ENCODE measurements around the gene CAMTA1.

The CAMTA1 gene

DNA sequence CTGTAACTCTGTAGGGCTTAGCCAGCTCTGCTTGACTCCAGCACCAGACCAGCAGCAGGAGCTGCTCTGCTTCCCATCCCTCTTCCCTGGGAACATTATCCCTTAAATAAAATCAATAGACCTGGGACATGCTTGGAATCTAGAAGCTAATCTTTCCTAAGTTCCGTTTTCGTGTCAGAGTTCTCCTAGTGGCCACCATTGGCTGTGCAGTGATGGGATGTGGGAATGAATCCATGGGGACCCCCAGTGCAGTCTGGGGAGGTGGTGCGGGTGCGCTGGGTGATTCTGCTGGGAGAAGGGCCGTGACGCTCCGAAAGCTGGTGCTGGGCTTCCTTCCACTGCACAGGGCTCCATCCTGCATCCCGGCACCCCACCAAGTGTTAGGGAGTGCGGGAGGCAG, 202.7 kb downstream of the CAMTA1 start:
- no peak for DNase-seq (ENCODE audit: low read depth in 1 of 2, low spot score in 1 of 2)
- in situ Hi-C loops (cut with HindIII; ENCODE audit: low pct_unique_long_range_greater_than_20kb, low sequenced_read_pairs), result no loop called here
- TF ChIP-seq JUND (IDR thresholded peaks at IDR 0.05; ENCODE audit: low read depth), result no peak

DNA sequence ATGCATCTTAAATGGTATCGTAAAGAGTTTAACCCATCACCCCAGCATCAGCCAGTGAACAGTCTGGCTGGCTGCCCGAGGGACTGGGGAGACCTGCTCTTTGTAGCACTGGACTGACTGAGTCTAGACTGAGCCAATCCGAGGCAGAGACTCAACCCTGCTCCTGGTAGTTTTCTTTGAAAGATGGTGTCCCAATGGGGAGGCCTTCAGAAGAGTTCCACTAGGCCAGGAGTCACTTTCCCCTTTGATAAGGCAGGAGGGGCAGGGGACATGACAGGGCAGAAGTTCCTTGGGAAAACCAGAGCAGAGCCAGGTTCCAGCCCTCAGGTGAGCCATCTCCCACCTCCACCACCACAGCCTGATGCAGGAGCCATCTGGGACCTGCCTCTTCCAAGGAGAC, 203.5 kb downstream of the CAMTA1 start:
- no peak for TF ChIP-seq JUND (IDR thresholded peaks at IDR 0.05; ENCODE audit: low read depth)
- no peak for DNase-seq (ENCODE audit: low read depth in 1 of 2, low spot score in 1 of 2)
- in situ Hi-C loops (cut with HindIII; ENCODE audit: low pct_unique_long_range_greater_than_20kb, low sequenced_read_pairs), result no loop called here

DNA sequence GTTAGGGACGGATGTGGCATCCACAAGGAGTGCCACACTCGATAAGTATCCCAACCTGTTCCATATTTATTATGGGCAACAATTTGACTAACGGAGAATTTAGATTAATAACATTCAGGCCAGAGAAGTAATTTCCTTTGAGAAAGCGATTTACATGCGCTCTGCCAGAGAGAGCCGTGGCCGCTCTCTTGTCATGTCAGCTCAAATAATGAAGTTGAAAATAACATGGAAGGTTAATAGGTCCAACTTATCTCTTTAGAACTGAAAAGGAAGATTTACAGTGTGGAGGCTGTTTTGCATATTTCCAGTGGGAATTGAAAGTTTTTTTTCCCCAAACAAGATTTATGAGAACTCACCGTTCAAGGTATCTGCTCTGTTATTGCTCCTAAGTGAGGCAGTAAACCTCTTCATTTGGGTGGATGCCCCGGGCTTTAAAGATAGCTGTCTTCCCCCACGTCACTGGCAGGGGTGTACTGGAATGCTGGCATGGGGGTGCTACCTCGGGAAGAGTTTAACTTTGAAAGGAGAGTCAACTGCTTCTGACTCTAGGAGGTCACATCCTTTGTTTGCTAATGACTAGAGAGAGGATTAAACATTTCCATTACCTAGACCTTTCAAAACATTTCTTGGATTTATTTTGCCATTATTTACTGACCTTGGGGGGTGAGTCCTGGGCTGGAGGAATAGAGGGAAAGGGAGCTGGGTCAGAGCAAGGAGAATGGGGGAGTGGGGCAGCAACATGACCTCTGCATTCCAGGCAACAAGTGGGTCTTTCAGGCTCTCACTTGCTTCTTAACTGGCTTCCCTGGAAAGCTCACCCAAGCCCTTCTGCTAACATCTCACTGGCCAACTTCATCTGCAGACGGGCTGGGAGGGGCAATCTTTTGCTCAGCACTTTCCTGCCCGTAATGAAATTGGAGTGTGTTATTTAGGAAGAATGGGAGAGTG, 204.2 kb downstream of the CAMTA1 start:
- TF ChIP-seq JUND (IDR thresholded peaks at IDR 0.05; ENCODE audit: low read depth), result no peak
- DNase-seq (ENCODE audit: low read depth in 1 of 2, low spot score in 1 of 2), result no peak
- in situ Hi-C loops (cut with HindIII; ENCODE audit: low pct_unique_long_range_greater_than_20kb, low sequenced_read_pairs), result no loop called here

DNA sequence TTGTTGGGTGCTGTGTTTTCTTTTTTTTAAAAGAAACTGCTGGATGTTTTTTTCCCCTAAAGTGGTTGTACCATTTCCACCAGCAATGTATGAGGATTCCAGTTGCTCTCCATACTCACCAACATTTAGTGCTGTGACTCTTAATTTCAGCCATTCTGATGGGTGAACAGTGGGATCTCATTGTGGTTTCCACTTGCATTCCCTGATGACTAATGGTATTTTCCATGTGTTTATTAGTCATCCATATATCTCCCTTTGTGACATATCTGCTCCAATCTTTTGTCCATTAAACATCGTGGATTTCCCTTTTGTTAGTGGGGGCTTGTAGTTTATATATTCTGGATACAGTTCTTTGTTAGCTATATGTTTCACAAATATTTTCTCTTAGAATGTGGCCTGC, 206.0 kb downstream of the CAMTA1 start:
- DNase-seq (ENCODE audit: low read depth in 1 of 2, low spot score in 1 of 2), result no peak
- TF ChIP-seq JUND (IDR thresholded peaks at IDR 0.05; ENCODE audit: low read depth), result no peak
- in situ Hi-C loops (cut with HindIII; ENCODE audit: low pct_unique_long_range_greater_than_20kb, low sequenced_read_pairs), result no loop called here

DNA sequence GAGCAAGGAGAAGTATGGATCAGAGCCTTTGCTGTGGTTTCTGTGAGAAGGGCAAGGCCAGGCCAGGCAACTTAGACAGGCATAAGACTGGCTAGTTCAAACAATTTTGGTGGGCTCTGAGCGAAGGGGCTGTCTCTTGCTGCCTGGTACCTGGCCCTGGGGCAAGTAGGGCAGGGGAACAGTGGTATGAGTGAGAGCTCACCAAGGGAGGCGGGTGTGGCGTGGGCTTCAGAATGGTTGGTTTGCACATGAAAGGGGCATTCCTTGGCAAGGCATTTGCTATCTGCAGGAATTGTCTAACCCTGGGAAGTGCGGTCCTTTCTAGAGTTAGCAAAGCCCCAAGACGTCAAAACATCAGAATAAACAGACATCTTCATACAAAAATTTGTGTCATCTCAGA, 210.5 kb downstream of the CAMTA1 start:
- TF ChIP-seq JUND (IDR thresholded peaks at IDR 0.05; ENCODE audit: low read depth), result no peak
- no peak for DNase-seq (ENCODE audit: low read depth in 1 of 2, low spot score in 1 of 2)
- in situ Hi-C loops (cut with HindIII; ENCODE audit: low pct_unique_long_range_greater_than_20kb, low sequenced_read_pairs), result no loop called here

DNA sequence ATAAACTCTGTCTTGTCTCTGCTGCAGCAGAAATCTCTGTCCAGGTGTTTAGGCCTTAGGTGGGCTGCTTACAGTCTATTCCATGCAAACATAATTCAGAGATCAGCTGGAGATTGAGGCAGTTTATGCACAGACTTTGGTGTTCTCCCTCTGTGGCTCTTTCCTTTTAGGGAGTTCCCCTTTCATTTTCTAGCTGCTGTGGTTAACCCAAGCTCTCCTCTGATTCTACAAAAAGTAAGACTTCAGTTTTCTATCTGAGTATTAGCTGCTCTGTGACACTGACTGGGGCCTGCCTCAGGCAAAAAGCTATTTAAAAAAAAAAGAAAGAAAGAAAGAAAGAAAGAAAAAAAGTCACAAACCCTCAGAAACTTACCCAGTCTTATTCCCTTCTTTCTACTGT, 211.1 kb downstream of the CAMTA1 start:
- DNase-seq (ENCODE audit: low read depth in 1 of 2, low spot score in 1 of 2), result no peak
- no peak for TF ChIP-seq JUND (IDR thresholded peaks at IDR 0.05; ENCODE audit: low read depth)
- in situ Hi-C loops (cut with HindIII; ENCODE audit: low pct_unique_long_range_greater_than_20kb, low sequenced_read_pairs), result no loop called here

DNA sequence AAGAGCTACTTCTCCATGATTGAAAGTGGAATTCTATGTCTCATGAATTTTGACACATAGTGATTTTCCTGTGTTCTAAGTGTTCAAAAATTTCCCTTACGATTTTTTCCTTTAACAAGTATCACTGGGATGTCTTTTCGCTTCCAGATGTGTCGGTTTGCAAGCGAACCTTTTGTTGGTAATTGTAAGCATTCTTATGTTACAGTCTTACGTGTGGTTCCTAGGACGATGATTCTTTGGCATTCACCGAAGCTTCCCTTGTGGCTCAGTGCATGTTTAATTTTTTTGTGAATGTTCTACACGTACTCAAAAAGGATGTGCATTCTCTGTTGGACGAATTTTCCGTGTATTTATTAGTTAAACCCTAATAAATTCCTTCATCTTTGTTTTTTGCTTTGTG, 211.6 kb downstream of the CAMTA1 start:
- in situ Hi-C loops (cut with HindIII; ENCODE audit: low pct_unique_long_range_greater_than_20kb, low sequenced_read_pairs), result no loop called here
- no peak for DNase-seq (ENCODE audit: low read depth in 1 of 2, low spot score in 1 of 2)
- no peak for TF ChIP-seq JUND (IDR thresholded peaks at IDR 0.05; ENCODE audit: low read depth)

DNA sequence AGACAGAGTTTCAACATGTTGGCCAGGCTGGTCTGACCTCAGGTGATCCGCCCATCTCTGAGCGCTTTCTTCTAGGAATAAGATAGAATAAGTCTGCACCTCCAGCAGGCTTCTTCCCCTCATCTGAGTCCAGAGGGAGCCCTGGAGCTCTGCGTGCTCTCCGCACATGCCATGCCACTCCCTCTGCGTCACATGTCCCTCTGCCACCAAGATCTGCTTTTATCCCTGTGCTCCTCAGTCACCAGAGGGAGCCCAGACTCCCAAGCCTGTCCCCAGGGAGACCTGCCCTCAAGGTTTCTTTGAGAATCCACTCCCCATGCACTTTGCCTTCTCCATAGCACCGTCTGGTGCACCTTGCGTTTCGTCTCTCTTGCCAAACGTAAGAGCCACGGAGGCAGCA, 213.0 kb downstream of the CAMTA1 start:
- in situ Hi-C loops (cut with HindIII; ENCODE audit: low pct_unique_long_range_greater_than_20kb, low sequenced_read_pairs), result no loop called here
- DNase-seq (ENCODE audit: low read depth in 1 of 2, low spot score in 1 of 2), result peak; percentile 69 to 85
- no peak for TF ChIP-seq JUND (IDR thresholded peaks at IDR 0.05; ENCODE audit: low read depth)

DNA sequence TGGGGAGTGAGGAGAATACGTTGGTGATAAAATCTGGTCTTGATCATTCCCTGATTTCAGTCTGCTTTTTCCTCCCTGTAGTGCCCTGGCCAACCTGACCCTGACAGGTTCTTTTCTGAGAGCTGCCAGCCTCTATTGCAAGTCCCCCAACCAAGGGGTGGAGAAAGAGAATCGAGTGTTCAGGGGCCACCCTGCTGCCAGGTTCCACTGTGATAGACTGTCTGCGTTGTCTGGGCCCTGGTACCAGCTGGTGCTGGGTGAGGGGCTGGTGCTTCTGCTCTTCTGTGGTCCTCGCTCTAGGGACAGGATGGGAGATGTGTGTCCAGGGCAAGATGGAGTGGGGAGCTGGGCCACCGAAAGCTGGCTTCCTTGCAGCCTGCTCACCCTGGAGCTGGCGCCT, 214.6 kb downstream of the CAMTA1 start:
- no peak for DNase-seq (ENCODE audit: low read depth in 1 of 2, low spot score in 1 of 2)
- TF ChIP-seq JUND (IDR thresholded peaks at IDR 0.05; ENCODE audit: low read depth), result no peak
- in situ Hi-C loops (cut with HindIII; ENCODE audit: low pct_unique_long_range_greater_than_20kb, low sequenced_read_pairs), result no loop called here

DNA sequence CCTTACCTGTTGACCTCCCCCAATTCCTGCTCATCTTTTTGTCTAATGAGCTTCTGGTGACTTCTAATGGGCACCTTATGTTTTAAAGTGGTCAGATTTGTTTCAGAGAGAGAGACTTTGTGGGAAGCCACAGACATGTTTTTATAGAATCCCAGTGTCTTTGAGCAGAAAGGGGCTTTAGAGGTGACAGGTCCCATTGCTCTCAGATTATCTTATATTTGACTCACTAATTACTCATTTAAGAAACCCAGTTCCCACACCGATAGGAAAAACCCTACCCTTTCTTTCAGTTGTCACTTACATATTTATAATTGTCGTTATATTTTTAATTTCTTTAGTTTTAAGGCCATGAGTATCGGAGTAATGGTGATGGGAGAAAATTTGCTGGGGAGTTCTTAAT, 215.5 kb downstream of the CAMTA1 start:
- in situ Hi-C loops (cut with HindIII; ENCODE audit: low pct_unique_long_range_greater_than_20kb, low sequenced_read_pairs), result no loop called here
- no peak for TF ChIP-seq JUND (IDR thresholded peaks at IDR 0.05; ENCODE audit: low read depth)

DNA sequence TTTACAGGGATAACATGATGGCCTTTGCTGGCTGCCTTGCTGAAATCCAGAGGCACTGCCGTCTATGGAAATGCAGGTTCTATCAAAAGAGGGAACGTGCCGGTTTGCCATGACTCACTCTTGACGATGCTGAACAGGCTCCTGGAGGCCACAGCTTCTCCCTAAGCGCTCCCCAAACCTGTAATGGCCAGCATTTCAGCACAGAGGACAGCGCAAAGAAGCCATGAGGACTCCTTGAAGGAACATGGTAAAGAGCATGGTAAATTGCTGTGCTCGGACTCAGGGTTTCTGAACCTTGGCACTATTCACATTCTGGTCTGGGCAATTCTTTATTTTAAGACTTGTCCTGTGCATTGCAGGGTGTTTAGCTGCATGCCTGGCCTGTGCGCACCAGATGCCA, 217.5 kb downstream of the CAMTA1 start:
- no peak for TF ChIP-seq JUND (IDR thresholded peaks at IDR 0.05; ENCODE audit: low read depth)
- in situ Hi-C loops (cut with HindIII; ENCODE audit: low pct_unique_long_range_greater_than_20kb, low sequenced_read_pairs), result no loop called here
- peak in 1 of 2 experiments; percentile 60 for DNase-seq (ENCODE audit: low read depth in 1 of 2, low spot score in 1 of 2)

More for the DNA sequence above, 215.5 kb downstream of the CAMTA1 start:
- no peak for DNase-seq (ENCODE audit: low read depth in 1 of 2, low spot score in 1 of 2)

DNA sequence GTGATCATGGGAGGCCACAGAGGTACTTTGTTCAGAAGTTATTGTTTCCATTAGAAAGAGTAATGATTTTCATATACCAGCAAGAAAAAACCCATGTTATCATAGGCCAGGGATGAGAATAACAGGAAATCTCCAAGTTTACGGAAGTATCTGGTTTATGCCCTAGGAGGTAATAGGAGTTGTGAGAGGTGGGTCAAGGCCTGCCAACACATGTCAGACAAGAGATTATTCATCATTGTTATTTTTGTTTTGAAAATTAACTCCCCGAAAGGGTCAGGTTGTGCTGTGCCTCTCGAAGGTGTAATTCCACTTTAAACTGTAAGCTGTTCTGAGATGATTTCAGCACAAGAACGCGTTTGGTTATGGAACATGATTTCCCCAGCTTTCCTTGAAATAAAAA, 218.4 kb downstream of the CAMTA1 start:
- no peak for DNase-seq (ENCODE audit: low read depth in 1 of 2, low spot score in 1 of 2)
- TF ChIP-seq JUND (IDR thresholded peaks at IDR 0.05; ENCODE audit: low read depth), result no peak
- in situ Hi-C loops (cut with HindIII; ENCODE audit: low pct_unique_long_range_greater_than_20kb, low sequenced_read_pairs), result no loop called here

DNA sequence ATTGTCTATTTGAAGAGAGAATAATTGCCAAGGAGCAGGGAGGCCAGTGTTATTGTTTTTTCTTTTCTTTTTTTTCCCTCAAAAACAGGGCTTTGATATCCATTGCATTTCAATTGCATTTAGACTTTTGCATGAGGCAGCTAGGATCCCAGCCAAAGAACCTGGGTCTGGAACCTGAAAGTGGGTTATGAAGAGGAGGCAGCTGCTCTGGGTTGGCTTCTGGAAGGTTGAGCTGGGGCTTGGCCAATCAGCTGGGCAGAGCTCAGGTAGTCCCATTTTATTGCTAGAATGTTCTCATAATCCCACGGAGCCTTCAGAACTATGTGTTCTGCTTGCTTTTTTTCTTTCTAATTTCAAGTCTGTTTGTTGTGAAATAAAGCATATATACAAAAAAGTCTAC, 218.9 kb downstream of the CAMTA1 start:
- no peak for DNase-seq (ENCODE audit: low read depth in 1 of 2, low spot score in 1 of 2)
- TF ChIP-seq JUND (IDR thresholded peaks at IDR 0.05; ENCODE audit: low read depth), result no peak
- in situ Hi-C loops (cut with HindIII; ENCODE audit: low pct_unique_long_range_greater_than_20kb, low sequenced_read_pairs), result no loop called here

DNA sequence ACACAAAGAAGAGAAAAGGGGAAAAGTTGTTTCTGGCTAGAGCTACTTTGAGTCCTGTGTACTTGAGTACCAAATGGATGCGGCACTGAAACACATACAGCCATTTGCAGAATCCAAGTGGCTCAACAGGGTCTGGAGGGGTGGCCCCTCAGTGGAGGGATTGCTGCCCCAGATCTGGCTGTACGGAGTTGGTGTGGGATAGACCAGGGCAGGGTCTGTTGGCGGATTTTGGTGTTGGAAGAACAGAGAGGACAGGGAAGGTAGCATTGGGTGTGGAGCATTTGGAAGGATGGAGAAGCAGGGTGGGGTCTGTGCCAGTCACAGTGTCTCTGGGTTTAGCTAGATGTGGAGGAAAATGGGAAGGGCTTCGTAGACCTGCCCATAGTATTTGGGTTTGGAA, 220.5 kb downstream of the CAMTA1 start:
- in situ Hi-C loops (cut with HindIII; ENCODE audit: low pct_unique_long_range_greater_than_20kb, low sequenced_read_pairs), result no loop called here
- DNase-seq (ENCODE audit: low read depth in 1 of 2, low spot score in 1 of 2), result no peak
- no peak for TF ChIP-seq JUND (IDR thresholded peaks at IDR 0.05; ENCODE audit: low read depth)
